Calu3 (cell line): ENCODE measurements around the gene IL13RA1. TPM values are rescaled to one million over a fixed set of nuclear protein-coding genes. Genes with fewer than 3 reads are reported as not detected.

ENCODE experiments used
- BruUV-seq: library from RNA; stranded (reverse); fragments of 400-500 nt; replicated peaks from 2 replicates; lab custom pipeline; 2021; lab: Mats Ljungman, UMichigan
- CTCF ChIA-PET: fragments of 300-600 bp; sonication (Branson Sonifier 250); formaldehyde crosslinking; loops from one replicate; lab custom pipeline; 2022; ENCODE audit warnings: antibody characterized with exemption; lab: Charles Lee
- DNase-seq: peaks from one replicate; pipeline ENCODE4 v3.0.0; 2022
- H3K27ac Mint-ChIP-seq: one replicate; pipeline ENCODE4 v1.8.0; 2022; ENCODE audit warnings: mixed read lengths; ENCODE audit not compliant: unreplicated experiment
- H3K27me3 Mint-ChIP-seq: one replicate; pipeline ENCODE4 v1.8.0; 2022; ENCODE audit warnings: mixed read lengths; ENCODE audit not compliant: unreplicated experiment
- H3K36me3 Mint-ChIP-seq: one replicate; pipeline ENCODE4 v1.8.0; 2022; ENCODE audit warnings: mild to moderate bottlenecking, moderate library complexity, mixed read lengths; ENCODE audit not compliant: insufficient read depth, unreplicated experiment
- H3K4me1 Mint-ChIP-seq: one replicate; pipeline ENCODE4 v1.8.0; 2022; ENCODE audit warnings: mild to moderate bottlenecking, low read depth, mixed read lengths; ENCODE audit not compliant: unreplicated experiment
- H3K4me3 Mint-ChIP-seq: one replicate; pipeline ENCODE4 v1.8.0; 2022; ENCODE audit warnings: mild to moderate bottlenecking, low read depth, moderate library complexity, mixed read lengths; ENCODE audit not compliant: unreplicated experiment
- H3K9me3 Mint-ChIP-seq: one replicate; pipeline ENCODE4 v1.8.0; 2022; ENCODE audit warnings: low read depth, mixed read lengths; ENCODE audit not compliant: unreplicated experiment
- intact Hi-C: fragments of 100-400 bp; cut with micrococcal nuclease; formaldehyde crosslinking; loops from one replicate; pipeline ENCODE4 v1.10.0; 2022; ENCODE audit not compliant: unreplicated experiment
- total RNA-seq: library from RNA; stranded (reverse); gene quantifications from 2 replicates; pipeline ENCODE4 v1.2.3, GENCODE V29; 2022
- TF ChIP-seq, protein P1 (sequence below): fragments of 200-600 bp; IDR thresholded peaks from one replicate; pipeline ENCODE4 v1.8.0; 2022; ENCODE audit warnings: antibody characterized with exemption; ENCODE audit not compliant: unreplicated experiment

IL13RA1 gene
- total RNA-seq, 1 experiment from 2014 or later, result 67.8 TPM

DNA sequence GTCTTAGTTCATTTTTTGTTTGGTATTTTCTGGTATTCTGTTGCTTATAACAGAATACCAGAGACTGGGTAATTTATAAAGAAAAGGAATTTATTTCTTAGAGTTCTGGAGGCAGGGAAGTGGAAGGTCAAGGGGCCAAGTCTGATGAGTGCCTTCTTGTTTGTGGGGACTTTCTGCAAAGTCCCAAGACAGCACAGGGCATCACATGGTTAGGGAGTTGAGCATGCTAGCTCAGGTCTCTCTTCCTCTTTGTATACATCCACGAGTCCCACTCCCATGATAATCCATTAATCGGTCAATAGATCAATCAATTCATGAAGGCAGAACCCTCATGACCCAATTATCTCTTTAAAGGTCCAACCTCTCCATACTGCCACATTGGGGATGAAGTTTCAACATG is 31.1 kb downstream of the IL13RA1 start:
- Mint-ChIP-seq H3K27ac (no peak overlapping the region), H3K4me3 (no peak overlapping the region), H3K4me1 (no peaks in the 10 kb centered on the region), H3K27me3 (no peaks in the 10 kb centered on the region), H3K36me3 (peaks cover 5% of the 10 kb centered on the region), H3K9me3 (no peaks in the 10 kb centered on the region)
- CTCF ChIA-PET, result no interaction called here
- no TSS peak for BruUV-seq
- TF ChIP-seq, protein P1, sequence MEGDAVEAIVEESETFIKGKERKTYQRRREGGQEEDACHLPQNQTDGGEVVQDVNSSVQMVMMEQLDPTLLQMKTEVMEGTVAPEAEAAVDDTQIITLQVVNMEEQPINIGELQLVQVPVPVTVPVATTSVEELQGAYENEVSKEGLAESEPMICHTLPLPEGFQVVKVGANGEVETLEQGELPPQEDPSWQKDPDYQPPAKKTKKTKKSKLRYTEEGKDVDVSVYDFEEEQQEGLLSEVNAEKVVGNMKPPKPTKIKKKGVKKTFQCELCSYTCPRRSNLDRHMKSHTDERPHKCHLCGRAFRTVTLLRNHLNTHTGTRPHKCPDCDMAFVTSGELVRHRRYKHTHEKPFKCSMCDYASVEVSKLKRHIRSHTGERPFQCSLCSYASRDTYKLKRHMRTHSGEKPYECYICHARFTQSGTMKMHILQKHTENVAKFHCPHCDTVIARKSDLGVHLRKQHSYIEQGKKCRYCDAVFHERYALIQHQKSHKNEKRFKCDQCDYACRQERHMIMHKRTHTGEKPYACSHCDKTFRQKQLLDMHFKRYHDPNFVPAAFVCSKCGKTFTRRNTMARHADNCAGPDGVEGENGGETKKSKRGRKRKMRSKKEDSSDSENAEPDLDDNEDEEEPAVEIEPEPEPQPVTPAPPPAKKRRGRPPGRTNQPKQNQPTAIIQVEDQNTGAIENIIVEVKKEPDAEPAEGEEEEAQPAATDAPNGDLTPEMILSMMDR, result no peak
- DNase-seq, result no peak
- intact Hi-C loops, result no loop called here

GRCh38 chrX:118760025-118760424 is 32.6 kb downstream of the IL13RA1 start:
- TF ChIP-seq, protein P1, result no peak
- H3K27ac Mint-ChIP-seq, result no peak overlapping the region
- H3K36me3 Mint-ChIP-seq, result no peaks in the 10 kb centered on the region
- H3K9me3 Mint-ChIP-seq, result no peaks in the 10 kb centered on the region
- intact Hi-C loops, result loop anchor here (5.0 kb wide), 1 partner anchor 47 kb away; no protein-coding TSS in a partner anchor
- BruUV-seq, result no TSS peak
- CTCF ChIA-PET, result no interaction called here
- H3K4me3 Mint-ChIP-seq, result no peak overlapping the region
- H3K27me3 Mint-ChIP-seq, result no peaks in the 10 kb centered on the region
- DNase-seq, result no peak
- no peaks in the 10 kb centered on the region for H3K4me1 Mint-ChIP-seq

DNA sequence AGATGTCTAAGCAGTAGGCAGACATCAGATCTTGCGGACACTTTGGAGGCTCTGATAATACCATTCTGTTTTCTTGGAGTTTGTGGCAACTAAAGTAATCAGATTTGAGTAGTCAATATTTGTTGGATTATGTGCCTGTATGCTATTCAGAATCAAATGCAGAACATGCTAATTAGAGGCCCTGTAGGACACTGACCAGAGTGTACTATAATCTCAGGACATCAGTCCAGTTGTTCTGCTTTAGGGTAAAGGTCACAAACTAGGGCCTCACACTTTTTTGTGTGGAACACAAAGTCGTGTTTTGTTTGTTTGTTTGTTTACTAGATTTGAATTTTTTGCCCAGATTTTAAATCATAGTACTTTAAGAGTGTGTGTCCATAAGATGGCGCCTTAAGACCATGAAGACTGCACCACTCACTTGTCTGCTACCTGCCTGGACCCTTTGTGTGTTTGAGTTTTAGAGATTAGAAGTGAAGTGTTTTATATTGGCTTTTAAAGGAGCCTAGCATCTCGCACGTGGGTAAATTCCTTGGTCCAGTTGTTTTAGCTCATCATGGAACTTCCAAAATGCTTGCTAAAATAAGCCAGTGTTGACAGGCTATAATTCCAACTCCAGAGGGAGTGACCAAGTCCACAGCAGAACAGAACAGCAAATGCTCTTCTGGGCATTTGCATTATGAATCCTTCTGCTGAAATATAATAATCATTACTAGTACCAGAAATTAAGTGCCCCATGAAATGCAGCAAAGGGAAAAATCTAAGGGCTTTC is 34.7 kb downstream of the IL13RA1 start:
- BruUV-seq, result no TSS peak
- H3K27me3 Mint-ChIP-seq, result no peaks in the 10 kb centered on the region
- intact Hi-C loops, result loop anchor here (5.0 kb wide), 1 partner anchor 45 kb away; no protein-coding TSS in a partner anchor
- H3K27ac Mint-ChIP-seq, result no peak overlapping the region
- no peaks in the 10 kb centered on the region for H3K4me1 Mint-ChIP-seq
- H3K4me3 Mint-ChIP-seq, result no peak overlapping the region
- TF ChIP-seq, protein P1, result no peak
- DNase-seq, result no peak
- no peaks in the 10 kb centered on the region for H3K9me3 Mint-ChIP-seq
- CTCF ChIA-PET, result no interaction called here
- H3K36me3 Mint-ChIP-seq, result no peaks in the 10 kb centered on the region

GRCh38 chrX:118763489-118763888 is 36.1 kb downstream of the IL13RA1 start:
- no TSS peak for BruUV-seq

More at GRCh38 chrX:118763489-118763888, 36.1 kb downstream of the IL13RA1 start:
- no peak overlapping the region for H3K4me3 Mint-ChIP-seq
- H3K27me3 Mint-ChIP-seq, result no peaks in the 10 kb centered on the region
- intact Hi-C loops, result loop anchor here (5.0 kb wide), 1 partner anchor 44 kb away; no protein-coding TSS in a partner anchor
- no peak for DNase-seq
- H3K27ac Mint-ChIP-seq, result no peak overlapping the region
- H3K36me3 Mint-ChIP-seq, result no peaks in the 10 kb centered on the region
- TF ChIP-seq, protein P1, result no peak
- no peaks in the 10 kb centered on the region for H3K4me1 Mint-ChIP-seq
- CTCF ChIA-PET, result interaction anchor here (1.6 kb wide), 1 partner anchor 10 kb away, joined by 6 read pairs; no protein-coding TSS in a partner anchor
- H3K9me3 Mint-ChIP-seq, result no peaks in the 10 kb centered on the region
